ENCODE results near the gene MYO3B. TPM values are rescaled to one million over a fixed set of nuclear protein-coding genes. Genes with fewer than 3 reads are reported as not detected.

MYO3B gene
- total and polyA plus RNA-seq, 2 donors (not counting 1 experiment from before 2014, with no cell fraction given) = not detected

DNA sequence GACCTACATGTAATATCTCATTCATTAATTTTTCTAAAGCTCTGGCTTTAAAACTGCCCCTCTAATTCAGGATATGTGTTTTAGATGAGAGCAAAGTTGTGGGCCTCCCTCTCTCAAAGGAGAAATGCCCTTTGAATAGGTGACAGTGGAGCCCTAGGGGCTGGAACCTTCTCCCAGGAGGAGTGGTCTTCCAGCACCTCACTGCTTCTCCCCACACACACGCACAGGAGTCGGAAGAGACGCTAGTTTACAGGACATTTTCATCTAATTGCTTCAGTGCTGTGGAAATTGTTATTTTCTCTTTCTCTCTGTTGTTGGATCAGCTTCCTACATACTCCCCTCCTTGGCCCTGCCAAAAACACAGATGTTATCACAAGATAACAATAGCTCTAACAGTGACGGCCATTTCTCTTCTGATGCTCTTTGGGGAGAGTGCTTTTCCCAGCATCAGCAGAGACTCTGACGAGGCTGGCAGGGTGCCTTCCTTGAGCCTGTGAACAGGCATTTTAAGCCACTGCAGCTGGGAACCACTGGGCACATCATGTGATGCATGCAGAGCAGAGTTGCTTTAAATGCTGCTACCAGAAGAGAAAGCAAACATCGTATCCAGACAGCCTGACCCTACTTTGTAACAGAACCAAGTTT, 327.8 kb downstream of the MYO3B start:
- Histone ChIP-seq H3K4me2 (replicated peaks; ENCODE audit: low read depth, low read length, poor library complexity, severe bottlenecking) (no peak overlapping the region), H3K79me2 (ENCODE audit: control insufficient read depth, insufficient read depth, low read length) (no peaks in the 10 kb centered on the region), H3K27ac (ENCODE audit: low read length in 2 of 2) (no peak overlapping the region), H4K20me1 (ENCODE audit: control insufficient read depth, insufficient read depth, low read length, poor library complexity, severe bottlenecking) (no peaks in the 10 kb centered on the region), H3K4me3 (ENCODE audit: control extremely low read depth in 1 of 5, extremely low read depth in 1 of 5, insufficient read depth in 1 of 5, low read depth in 2 of 5, low read length in 4 of 5) (no peak overlapping the region), H2AFZ (ENCODE audit: insufficient read depth, low read depth, low read length, poor library complexity, severe bottlenecking) (no peak overlapping the region), H3K36me3 (replicated peaks in 1 of 2; ENCODE audit: control extremely low read depth in 1 of 2, control insufficient read depth in 1 of 2, extremely low read depth in 1 of 2, insufficient read depth in 2 of 2, low read length in 1 of 2) (no peaks in the 10 kb centered on the region), H3K4me1 (ENCODE audit: control insufficient read depth in 2 of 2, insufficient read depth in 2 of 2, low read length in 2 of 2) (no peaks in the 10 kb centered on the region), H3K9me3 (ENCODE audit: control extremely low read depth in 1 of 3, control insufficient read depth in 2 of 3, insufficient read depth in 1 of 3, low read length in 2 of 3) (no peaks in the 10 kb centered on the region), H3K9ac (ENCODE audit: low read length) (no peak overlapping the region), H3K27me3 (replicated peaks in 1 of 4; ENCODE audit: control extremely low read depth in 1 of 4, control insufficient read depth in 3 of 4, insufficient read depth in 4 of 4, low read length in 3 of 4) (peaks cover 0 to 4% (median 0%) of the 10 kb centered on the region in 4 experiments)
- intact Hi-C loops (cut with micrococcal nuclease) = no loop called here
- ChIA-PET CTCF (no interaction called here), POLR2A (no interaction called here)
- Mint-ChIP-seq H3K9me3 (ENCODE audit: insufficient read depth) (no peaks in the 10 kb centered on the region), H3K4me1 (no peaks in the 10 kb centered on the region), H3K4me3 (no peak overlapping the region), H3K27ac (no peak overlapping the region), H3K27me3 (peaks cover 28% of the 10 kb centered on the region)
- WGBS (ENCODE audit: insufficient coverage) = 8% methylated on average over 2 of the region's 6 CpGs
- ATAC-seq (ENCODE audit: low read depth) (no peak), DNase-seq (no peak)
- TF ChIP-seq CTCF (IDR thresholded peaks at IDR 0.05) (no peak), EZH2 (IDR thresholded peaks at IDR 0.05; ENCODE audit: borderline replicate concordance, insufficient read depth, low read depth, low read length, poor library complexity, severe bottlenecking) (no peak)

DNA sequence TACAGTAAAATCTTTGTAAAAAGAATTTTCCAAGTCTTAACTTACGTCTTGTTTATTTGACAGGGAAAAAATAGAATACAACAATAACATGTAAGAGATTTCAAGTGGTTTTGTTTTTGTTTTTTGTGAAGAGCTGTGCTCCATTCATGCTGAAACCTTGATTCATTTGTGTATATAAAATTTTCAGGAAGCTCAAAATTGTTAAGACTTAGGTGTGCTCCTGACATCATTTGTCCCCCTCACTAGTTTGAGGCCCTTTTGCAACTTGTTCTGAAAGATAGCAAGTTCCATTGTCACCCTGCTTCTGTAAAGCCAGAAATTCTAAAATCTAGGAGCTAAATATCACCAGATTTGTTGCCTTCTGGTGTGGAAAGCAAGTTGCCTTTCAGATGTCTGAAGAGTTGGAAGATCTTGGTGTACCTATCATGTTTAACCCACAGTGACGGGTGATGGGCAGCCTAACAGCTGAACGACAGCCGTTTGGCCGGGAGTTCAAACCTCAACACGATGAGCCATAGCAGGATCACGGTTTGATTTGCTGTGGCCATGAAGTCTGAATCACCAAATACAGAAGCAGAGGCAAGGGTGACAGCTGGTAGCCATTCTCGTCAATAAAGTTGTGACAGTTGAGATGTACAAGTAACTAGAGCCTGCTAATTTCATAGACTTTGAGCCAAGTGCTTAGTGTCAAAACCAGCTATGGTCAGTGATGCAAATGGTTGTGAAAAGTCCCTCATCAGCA, 331.7 kb downstream of the MYO3B start:
- Histone ChIP-seq H3K9ac (ENCODE audit: low read length) (no peak overlapping the region), H3K4me3 (ENCODE audit: control extremely low read depth in 1 of 5, extremely low read depth in 1 of 5, insufficient read depth in 1 of 5, low read depth in 2 of 5, low read length in 4 of 5) (no peak overlapping the region), H4K20me1 (ENCODE audit: control insufficient read depth, insufficient read depth, low read length, poor library complexity, severe bottlenecking) (no peaks in the 10 kb centered on the region), H3K36me3 (replicated peaks in 1 of 2; ENCODE audit: control extremely low read depth in 1 of 2, control insufficient read depth in 1 of 2, extremely low read depth in 1 of 2, insufficient read depth in 2 of 2, low read length in 1 of 2) (no peaks in the 10 kb centered on the region), H2AFZ (ENCODE audit: insufficient read depth, low read depth, low read length, poor library complexity, severe bottlenecking) (no peak overlapping the region), H3K79me2 (ENCODE audit: control insufficient read depth, insufficient read depth, low read length) (no peaks in the 10 kb centered on the region), H3K4me1 (ENCODE audit: control insufficient read depth in 2 of 2, insufficient read depth in 2 of 2, low read length in 2 of 2) (no peaks in the 10 kb centered on the region), H3K9me3 (ENCODE audit: control extremely low read depth in 1 of 3, control insufficient read depth in 2 of 3, insufficient read depth in 1 of 3, low read length in 2 of 3) (no peaks in the 10 kb centered on the region), H3K27me3 (replicated peaks in 1 of 4; ENCODE audit: control extremely low read depth in 1 of 4, control insufficient read depth in 3 of 4, insufficient read depth in 4 of 4, low read length in 3 of 4) (no peaks in the 10 kb centered on the region), H3K27ac (ENCODE audit: low read length in 2 of 2) (no peak overlapping the region), H3K4me2 (replicated peaks; ENCODE audit: low read depth, low read length, poor library complexity, severe bottlenecking) (no peak overlapping the region)
- WGBS (ENCODE audit: insufficient coverage) = 84% methylated on average over 7 of the region's 8 CpGs
- ChIA-PET CTCF (no interaction called here), POLR2A (no interaction called here)
- Mint-ChIP-seq H3K4me3 (no peak overlapping the region), H3K9me3 (ENCODE audit: insufficient read depth) (no peaks in the 10 kb centered on the region), H3K27me3 (peaks cover 27% of the 10 kb centered on the region), H3K27ac (no peak overlapping the region), H3K4me1 (no peaks in the 10 kb centered on the region)
- DNase-seq = no peak
- no peak for ATAC-seq (ENCODE audit: low read depth)
- TF ChIP-seq CTCF (IDR thresholded peaks at IDR 0.05) (no peak), EZH2 (IDR thresholded peaks at IDR 0.05; ENCODE audit: borderline replicate concordance, insufficient read depth, low read depth, low read length, poor library complexity, severe bottlenecking) (no peak)
- intact Hi-C loops (cut with micrococcal nuclease) = no loop called here

Measured in B cell (primary cell).